ENCODE measurements around the gene PHRF1.

Gene PHRF1

DNA sequence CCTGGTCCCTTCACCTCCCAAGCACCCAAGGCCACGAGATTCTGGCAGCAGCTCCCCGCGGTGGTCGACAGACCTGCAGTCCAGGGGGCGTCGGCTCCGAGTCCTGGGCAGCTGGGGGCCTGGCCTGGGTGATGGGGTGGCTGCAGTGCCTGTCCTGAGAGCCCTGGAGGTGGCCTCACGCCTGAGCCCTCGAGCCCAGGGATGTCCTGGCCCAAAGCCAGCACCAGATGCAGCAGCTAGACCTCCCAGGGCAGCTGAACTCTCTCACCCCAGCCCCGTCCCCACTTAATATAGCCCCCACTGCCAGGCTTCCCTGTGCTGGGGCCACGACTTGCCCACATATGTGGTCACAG lies 22.3 kb upstream of the PHRF1 start:
- Histone ChIP-seq H3K4me2 (ENCODE audit: low read depth, low read length) (peak overlapping the region; percentile 99), H3F3A (ENCODE audit: insufficient read depth, low read length) (no peaks in the 10 kb centered on the region), H3K36me3 (replicated peaks; ENCODE audit: insufficient read depth, low read length) (no peaks in the 10 kb centered on the region), H3K9me3 (replicated peaks; ENCODE audit: insufficient read depth, low read length) (no peaks in the 10 kb centered on the region), H3K9me2 (replicated peaks; ENCODE audit: insufficient read depth, low read length) (no peaks in the 10 kb centered on the region), H3K27me3 (replicated peaks; ENCODE audit: insufficient read depth, low read length) (peaks cover 30% of the 10 kb centered on the region), H3K27ac (ENCODE audit: low read length) (no peak overlapping the region), H4K20me1 (ENCODE audit: insufficient read depth, low read length) (no peaks in the 10 kb centered on the region), H3K9ac (ENCODE audit: low read length) (peak overlapping the region; percentile 62; the same call in 1 of the 2 replicates), H3K79me2 (ENCODE audit: low read length) (no peaks in the 10 kb centered on the region), H2AFZ (ENCODE audit: low read length) (peak overlapping the region; percentile 87; the same call in 1 of the 2 replicates), H3K4me3 (ENCODE audit: low read length) (no peak overlapping the region), H3K4me1 (ENCODE audit: low read length) (no peaks in the 10 kb centered on the region)
- DNase-seq = no peak
- no peak for TF ChIP-seq EZH2phosphoT487 (IDR thresholded peaks at IDR 0.05; ENCODE audit: low read length)
- TF ChIP-seq EZH2 (optimal IDR thresholded peaks at IDR 0.05; ENCODE audit: low read depth, low read length) = no peak
- TF ChIP-seq, protein P1, sequence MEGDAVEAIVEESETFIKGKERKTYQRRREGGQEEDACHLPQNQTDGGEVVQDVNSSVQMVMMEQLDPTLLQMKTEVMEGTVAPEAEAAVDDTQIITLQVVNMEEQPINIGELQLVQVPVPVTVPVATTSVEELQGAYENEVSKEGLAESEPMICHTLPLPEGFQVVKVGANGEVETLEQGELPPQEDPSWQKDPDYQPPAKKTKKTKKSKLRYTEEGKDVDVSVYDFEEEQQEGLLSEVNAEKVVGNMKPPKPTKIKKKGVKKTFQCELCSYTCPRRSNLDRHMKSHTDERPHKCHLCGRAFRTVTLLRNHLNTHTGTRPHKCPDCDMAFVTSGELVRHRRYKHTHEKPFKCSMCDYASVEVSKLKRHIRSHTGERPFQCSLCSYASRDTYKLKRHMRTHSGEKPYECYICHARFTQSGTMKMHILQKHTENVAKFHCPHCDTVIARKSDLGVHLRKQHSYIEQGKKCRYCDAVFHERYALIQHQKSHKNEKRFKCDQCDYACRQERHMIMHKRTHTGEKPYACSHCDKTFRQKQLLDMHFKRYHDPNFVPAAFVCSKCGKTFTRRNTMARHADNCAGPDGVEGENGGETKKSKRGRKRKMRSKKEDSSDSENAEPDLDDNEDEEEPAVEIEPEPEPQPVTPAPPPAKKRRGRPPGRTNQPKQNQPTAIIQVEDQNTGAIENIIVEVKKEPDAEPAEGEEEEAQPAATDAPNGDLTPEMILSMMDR (IDR thresholded peaks at IDR 0.05; ENCODE audit: low read length) = no peak

DNA sequence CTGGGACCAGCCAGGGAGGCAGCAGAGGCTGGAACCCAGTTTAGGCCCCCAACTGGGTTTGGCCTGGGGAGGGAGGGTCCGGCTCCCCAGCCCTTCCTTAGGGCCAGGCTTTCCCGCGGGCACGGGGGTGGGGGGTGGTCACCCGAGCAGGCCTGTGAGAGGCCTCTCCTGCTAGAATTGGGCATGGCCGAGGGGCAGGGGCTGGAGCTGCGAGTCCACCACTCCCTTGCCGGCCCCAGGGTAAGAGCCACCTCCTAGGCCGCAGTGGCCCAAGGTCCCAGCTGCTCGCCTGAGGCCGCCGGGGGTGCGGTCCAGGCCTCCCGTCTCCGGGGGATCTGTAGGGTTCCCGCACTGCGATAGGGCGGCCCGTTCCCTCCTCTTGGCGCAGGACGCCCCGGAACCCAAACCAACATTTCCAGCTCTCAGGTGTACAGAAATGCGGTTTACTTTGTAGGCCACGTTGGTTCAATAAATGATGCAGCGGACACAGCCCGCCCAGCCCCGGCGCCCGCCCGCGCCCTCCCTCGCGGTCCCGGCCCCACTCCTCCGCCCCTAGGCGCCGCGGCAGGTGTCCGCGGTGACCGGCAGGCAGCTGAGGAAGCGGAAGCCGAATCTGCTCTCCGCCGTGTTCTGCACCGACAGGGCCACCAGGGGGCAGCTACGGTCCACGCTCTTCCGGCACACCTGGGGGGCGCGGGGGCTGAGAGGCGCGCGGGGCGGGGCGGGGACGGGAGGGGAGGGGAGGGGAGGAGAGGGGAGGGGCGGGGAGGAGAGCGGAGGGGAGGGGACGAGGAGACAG lies 21.6 kb upstream of the PHRF1 start:
- peak overlapping the region; percentile 99 for H3K4me2 ChIP-seq (ENCODE audit: low read depth, low read length)

DNA sequence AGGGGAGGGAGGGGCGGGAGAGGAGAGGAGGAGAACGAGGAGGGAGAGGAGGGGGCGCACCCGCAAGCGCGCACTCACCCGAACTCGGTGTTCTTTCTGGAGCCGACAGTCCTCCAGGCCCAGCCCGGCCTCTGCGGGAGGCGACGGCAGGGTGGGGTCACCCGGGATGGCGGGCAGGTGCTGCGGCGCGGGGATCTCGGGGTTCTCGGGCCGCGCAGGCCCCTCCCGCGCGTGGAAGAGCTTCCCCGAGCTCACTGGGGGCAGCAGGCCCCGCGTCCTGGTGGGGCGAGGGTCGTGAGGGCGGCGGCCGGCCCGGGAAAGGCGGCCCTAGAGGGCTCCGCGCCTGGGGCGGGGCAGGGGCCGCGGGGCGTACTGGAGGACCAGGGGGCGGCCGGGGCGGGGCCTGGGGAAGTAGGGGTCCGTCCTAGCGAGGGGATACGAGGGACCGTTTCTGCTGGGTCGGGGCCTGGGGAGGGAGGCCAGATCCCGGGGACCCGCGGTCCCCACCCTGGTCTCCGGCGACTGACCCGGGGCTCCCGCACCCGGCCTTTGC lies 21.0 kb upstream of the PHRF1 start:
- Histone ChIP-seq H3K4me2 (ENCODE audit: low read depth, low read length) (peak overlapping the region; percentile 87), H3K4me3 (ENCODE audit: low read length) (peak overlapping the region; percentile 57), H3K9me2 (replicated peaks; ENCODE audit: insufficient read depth, low read length) (no peaks in the 10 kb centered on the region), H3K4me1 (ENCODE audit: low read length) (peaks cover 6% of the 10 kb centered on the region), H4K20me1 (ENCODE audit: insufficient read depth, low read length) (no peaks in the 10 kb centered on the region), H3K9me3 (replicated peaks; ENCODE audit: insufficient read depth, low read length) (no peaks in the 10 kb centered on the region), H3K36me3 (replicated peaks; ENCODE audit: insufficient read depth, low read length) (no peaks in the 10 kb centered on the region), H3K9ac (ENCODE audit: low read length) (no peak overlapping the region), H2AFZ (ENCODE audit: low read length) (peak overlapping the region; percentile 78; the same call in 1 of the 2 replicates), H3K79me2 (ENCODE audit: low read length) (no peaks in the 10 kb centered on the region), H3K27ac (ENCODE audit: low read length) (no peak overlapping the region), H3F3A (ENCODE audit: insufficient read depth, low read length) (no peaks in the 10 kb centered on the region), H3K27me3 (replicated peaks; ENCODE audit: insufficient read depth, low read length) (peaks cover 28% of the 10 kb centered on the region)
- DNase-seq = no peak
- TF ChIP-seq EZH2phosphoT487 (IDR thresholded peaks at IDR 0.05; ENCODE audit: low read length) (no peak), EZH2 (optimal IDR thresholded peaks at IDR 0.05; ENCODE audit: low read depth, low read length) (no peak)
- TF ChIP-seq, protein P1 (IDR thresholded peaks at IDR 0.05; ENCODE audit: low read length) = no peak

More for the DNA sequence above, 21.6 kb upstream of the PHRF1 start:
- peak overlapping the region; percentile 62; the same call in 1 of the 2 replicates for H3K9ac ChIP-seq (ENCODE audit: low read length)
- H3K9me3 ChIP-seq (replicated peaks; ENCODE audit: insufficient read depth, low read length) = no peaks in the 10 kb centered on the region
- peak overlapping the region; percentile 62 for H3K4me3 ChIP-seq (ENCODE audit: low read length)
- peaks cover 28% of the 10 kb centered on the region for H3K27me3 ChIP-seq (replicated peaks; ENCODE audit: insufficient read depth, low read length)
- no peak for TF ChIP-seq EZH2phosphoT487 (IDR thresholded peaks at IDR 0.05; ENCODE audit: low read length)
- TF ChIP-seq, protein P1 (IDR thresholded peaks at IDR 0.05; ENCODE audit: low read length) = peak; percentile 51
- H3K36me3 ChIP-seq (replicated peaks; ENCODE audit: insufficient read depth, low read length) = no peaks in the 10 kb centered on the region
- peak; percentile 86 for DNase-seq
- no peaks in the 10 kb centered on the region for H4K20me1 ChIP-seq (ENCODE audit: insufficient read depth, low read length)
- H3K79me2 ChIP-seq (ENCODE audit: low read length) = no peaks in the 10 kb centered on the region
- H2AFZ ChIP-seq (ENCODE audit: low read length) = peak overlapping the region; percentile 87
- H3K27ac ChIP-seq (ENCODE audit: low read length) = no peak overlapping the region
- H3K9me2 ChIP-seq (replicated peaks; ENCODE audit: insufficient read depth, low read length) = no peaks in the 10 kb centered on the region
- H3K4me1 ChIP-seq (ENCODE audit: low read length) = no peaks in the 10 kb centered on the region
- H3F3A ChIP-seq (ENCODE audit: insufficient read depth, low read length) = no peaks in the 10 kb centered on the region
